ENCODE data around the gene AGRN.
"Not testable (repeated sequence)": the region's sequence is repeated elsewhere in the genome, so short reads cannot be mapped to it uniquely, and the experiment has no call there.

The AGRN gene

GRCh38 chr1:1089731-1090423 is 70.0 kb downstream of the AGRN start:
- H3K9me3 ChIP-seq (ENCODE audit: control insufficient read depth, low read length): no peaks in the 10 kb centered on the region
- no peak overlapping the region for H3K4me3 ChIP-seq (ENCODE audit: low read length)
- no peaks in the 10 kb centered on the region for H3K4me1 ChIP-seq (ENCODE audit: control insufficient read depth, insufficient read depth, low read length)

GRCh38 chr1:1090424-1091343 is 70.8 kb downstream of the AGRN start:
- Histone ChIP-seq H3K9ac (ENCODE audit: low read length) (no peak overlapping the region), H3K4me3 (ENCODE audit: low read length) (no peak overlapping the region), H3K9me3 (ENCODE audit: control insufficient read depth, low read length) (no peaks in the 10 kb centered on the region), H3K36me3 (ENCODE audit: control insufficient read depth, insufficient read depth, low read length) (no peaks in the 10 kb centered on the region), H3K4me1 (ENCODE audit: control insufficient read depth, insufficient read depth, low read length) (no peaks in the 10 kb centered on the region), H3K27me3 (ENCODE audit: control insufficient read depth, insufficient read depth, low read length) (no peaks in the 10 kb centered on the region)

More at GRCh38 chr1:1089731-1090423, 70.0 kb downstream of the AGRN start:
- Histone ChIP-seq H3K9ac (ENCODE audit: low read length) (no peak overlapping the region), H3K36me3 (ENCODE audit: control insufficient read depth, insufficient read depth, low read length) (no peaks in the 10 kb centered on the region), H3K27me3 (ENCODE audit: control insufficient read depth, insufficient read depth, low read length) (no peaks in the 10 kb centered on the region)

- Histone ChIP-seq H3K27me3 (ENCODE audit: control insufficient read depth, insufficient read depth, low read length) (no peaks in the 10 kb centered on the region), H3K36me3 (ENCODE audit: control insufficient read depth, insufficient read depth, low read length) (no peaks in the 10 kb centered on the region), H3K9me3 (ENCODE audit: control insufficient read depth, low read length) (no peaks in the 10 kb centered on the region), H3K4me3 (ENCODE audit: low read length) (no peak overlapping the region), H3K9ac (ENCODE audit: low read length) (no peak overlapping the region), H3K4me1 (ENCODE audit: control insufficient read depth, insufficient read depth, low read length) (no peaks in the 10 kb centered on the region)
These were observed 71.6 kb downstream of the AGRN start for GRCh38 chr1:1091344-1092148.

GRCh38 chr1:1092149-1092855 is 72.4 kb downstream of the AGRN start:
- no peak overlapping the region for H3K4me3 ChIP-seq (ENCODE audit: low read length)
- no peak overlapping the region for H3K9ac ChIP-seq (ENCODE audit: low read length)
- no peaks in the 10 kb centered on the region for H3K9me3 ChIP-seq (ENCODE audit: control insufficient read depth, low read length)
- H3K4me1 ChIP-seq (ENCODE audit: control insufficient read depth, insufficient read depth, low read length): no peaks in the 10 kb centered on the region
- H3K36me3 ChIP-seq (ENCODE audit: control insufficient read depth, insufficient read depth, low read length): no peaks in the 10 kb centered on the region
- H3K27me3 ChIP-seq (ENCODE audit: control insufficient read depth, insufficient read depth, low read length): no peaks in the 10 kb centered on the region

GRCh38 chr1:1092894-1093609 is 73.1 kb downstream of the AGRN start:
- Histone ChIP-seq H3K4me3 (ENCODE audit: low read length) (no peak overlapping the region), H3K27me3 (ENCODE audit: control insufficient read depth, insufficient read depth, low read length) (no peaks in the 10 kb centered on the region), H3K9me3 (ENCODE audit: control insufficient read depth, low read length) (no peaks in the 10 kb centered on the region), H3K4me1 (ENCODE audit: control insufficient read depth, insufficient read depth, low read length) (no peaks in the 10 kb centered on the region), H3K9ac (ENCODE audit: low read length) (no peak overlapping the region), H3K36me3 (ENCODE audit: control insufficient read depth, insufficient read depth, low read length) (no peaks in the 10 kb centered on the region)

- H3K36me3 ChIP-seq (ENCODE audit: control insufficient read depth, insufficient read depth, low read length): no peaks in the 10 kb centered on the region
- no peak overlapping the region for H3K4me3 ChIP-seq (ENCODE audit: low read length)
- no peaks in the 10 kb centered on the region for H3K27me3 ChIP-seq (ENCODE audit: control insufficient read depth, insufficient read depth, low read length)
- H3K4me1 ChIP-seq (ENCODE audit: control insufficient read depth, insufficient read depth, low read length): no peaks in the 10 kb centered on the region
- no peaks in the 10 kb centered on the region for H3K9me3 ChIP-seq (ENCODE audit: control insufficient read depth, low read length)
- H3K9ac ChIP-seq (ENCODE audit: low read length): no peak overlapping the region
These were observed 73.7 kb downstream of the AGRN start for GRCh38 chr1:1093610-1093943.

GRCh38 chr1:1094981-1095380 is 75.1 kb downstream of the AGRN start:
- no peak overlapping the region for H3K4me3 ChIP-seq (ENCODE audit: low read length)
- no peak overlapping the region for H3K9ac ChIP-seq (ENCODE audit: low read length)
- no peaks in the 10 kb centered on the region for H3K9me3 ChIP-seq (ENCODE audit: control insufficient read depth, low read length)
- no peaks in the 10 kb centered on the region for H3K4me1 ChIP-seq (ENCODE audit: control insufficient read depth, insufficient read depth, low read length)
- H3K27me3 ChIP-seq (ENCODE audit: control insufficient read depth, insufficient read depth, low read length): no peaks in the 10 kb centered on the region
- no peaks in the 10 kb centered on the region for H3K36me3 ChIP-seq (ENCODE audit: control insufficient read depth, insufficient read depth, low read length)

GRCh38 chr1:1096136-1096535 is 76.2 kb downstream of the AGRN start:
- H3K4me3 ChIP-seq (ENCODE audit: low read length); H3K9me3 ChIP-seq (ENCODE audit: control insufficient read depth, low read length); H3K4me1 ChIP-seq (ENCODE audit: control insufficient read depth, insufficient read depth, low read length); H3K27me3 ChIP-seq (ENCODE audit: control insufficient read depth, insufficient read depth, low read length); H3K36me3 ChIP-seq (ENCODE audit: control insufficient read depth, insufficient read depth, low read length); H3K9ac ChIP-seq (ENCODE audit: low read length): not testable (repeated sequence)

- Histone ChIP-seq H3K4me3 (ENCODE audit: low read length) (no peak overlapping the region), H3K36me3 (ENCODE audit: control insufficient read depth, insufficient read depth, low read length) (no peaks in the 10 kb centered on the region), H3K27me3 (ENCODE audit: control insufficient read depth, insufficient read depth, low read length) (no peaks in the 10 kb centered on the region), H3K9me3 (ENCODE audit: control insufficient read depth, low read length) (no peaks in the 10 kb centered on the region), H3K9ac (ENCODE audit: low read length) (no peak overlapping the region), H3K4me1 (ENCODE audit: control insufficient read depth, insufficient read depth, low read length) (no peaks in the 10 kb centered on the region)
These were observed 78.9 kb downstream of the AGRN start for GRCh38 chr1:1098681-1099421.

GRCh38 chr1:1099506-1100183 is 79.7 kb downstream of the AGRN start:
- H3K9me3 ChIP-seq (ENCODE audit: control insufficient read depth, low read length): no peaks in the 10 kb centered on the region
- no peaks in the 10 kb centered on the region for H3K27me3 ChIP-seq (ENCODE audit: control insufficient read depth, insufficient read depth, low read length)
- no peaks in the 10 kb centered on the region for H3K4me1 ChIP-seq (ENCODE audit: control insufficient read depth, insufficient read depth, low read length)
- H3K9ac ChIP-seq (ENCODE audit: low read length): no peak overlapping the region
- H3K4me3 ChIP-seq (ENCODE audit: low read length): no peak overlapping the region
- H3K36me3 ChIP-seq (ENCODE audit: control insufficient read depth, insufficient read depth, low read length): no peaks in the 10 kb centered on the region

Data from mucosa of stomach (tissue), 1 donor.